Activated CD8-positive, alpha-beta memory T cell treated with anti-CD3 and anti-CD28 coated beads for 4 hours (primary cell): Measurements from ENCODE around the gene LRRC32.
A peak's percentile ranks its signal among the peaks of the same experiment; 100 is the strongest.
"Not testable (repeated sequence)": the region's sequence is repeated elsewhere in the genome, so short reads cannot be mapped to it uniquely, and the experiment has no call there.

ENCODE experiments used
- DNase-seq, 2 donors: peaks; one replicate each; pipeline ENCODE4 v3.0.0-alpha.2; 2020; ENCODE audit warnings: low read depth in 2 of 2

The LRRC32 gene

DNA sequence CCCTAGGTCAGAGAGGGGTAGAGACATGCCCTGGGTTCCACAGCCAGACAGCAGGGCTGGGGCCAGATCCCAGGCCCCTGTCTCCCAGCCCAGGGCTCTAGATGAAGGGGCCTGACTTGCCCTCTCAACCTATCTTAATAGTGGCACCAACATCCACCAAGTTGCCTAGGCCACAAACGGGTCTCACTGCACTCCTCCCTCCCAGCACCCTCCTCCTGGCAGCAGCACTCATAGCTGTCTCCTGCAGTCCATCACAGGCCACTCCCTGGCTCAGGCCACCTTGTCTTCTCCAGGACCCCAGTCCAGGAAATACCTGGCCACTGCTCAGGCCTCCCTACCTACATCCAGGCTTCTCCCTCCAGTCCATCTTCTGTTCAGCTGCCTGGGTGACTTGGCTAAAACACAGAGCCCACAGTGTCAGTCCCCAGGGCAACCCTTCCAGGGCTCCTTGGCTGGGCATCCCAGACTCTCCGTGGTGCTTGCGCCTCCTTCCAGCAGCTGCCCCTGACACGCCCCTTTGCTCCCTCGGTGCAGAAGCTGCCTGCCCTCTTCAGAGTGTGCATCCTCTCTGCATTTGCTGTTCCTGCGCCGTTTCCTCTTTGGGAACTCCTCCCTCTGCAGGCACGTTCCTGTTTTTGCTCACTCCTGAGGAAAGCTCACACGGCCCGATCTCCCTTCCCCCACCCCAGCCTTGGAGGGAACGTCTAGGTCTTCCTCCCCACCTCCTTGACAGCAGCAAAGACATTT is 40.5 kb downstream of the LRRC32 start:
- DNase-seq: no peak

DNA sequence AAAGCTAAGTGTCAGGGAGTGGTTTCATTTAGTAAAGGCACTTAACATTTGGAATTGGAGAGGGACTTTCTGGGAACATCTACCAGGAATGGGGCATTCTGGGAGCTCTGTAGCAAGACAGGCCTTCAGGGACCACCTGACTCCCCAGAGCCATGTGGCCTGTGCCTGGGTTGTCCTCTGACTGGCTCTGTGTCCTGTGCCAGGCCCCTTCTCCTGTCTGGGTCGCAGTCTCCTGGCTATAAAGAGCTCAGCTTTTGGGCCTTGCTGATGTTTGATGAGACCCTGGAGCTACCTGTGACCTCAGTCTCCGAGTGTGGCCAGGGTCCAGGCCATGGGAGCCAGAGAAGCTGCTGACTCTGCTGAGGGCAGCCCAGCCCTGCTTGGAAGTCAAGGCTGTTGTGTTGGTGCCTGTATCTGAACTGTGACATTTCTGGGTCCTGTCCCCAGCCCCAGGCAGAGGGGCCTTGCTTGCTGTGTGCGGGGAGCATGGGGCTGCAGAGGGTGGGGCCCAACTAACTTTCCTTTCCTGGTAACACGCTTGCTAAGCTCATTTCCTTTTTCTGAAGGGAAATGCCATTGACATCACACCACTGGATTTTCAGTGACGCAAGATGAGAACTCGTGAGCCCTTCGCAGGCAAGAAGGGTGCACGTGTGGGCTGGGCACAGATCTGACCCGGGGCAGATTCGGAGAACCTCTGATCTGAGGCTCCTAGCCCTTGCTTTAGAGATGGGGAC is 41.3 kb downstream of the LRRC32 start:
- no peak for DNase-seq

DNA sequence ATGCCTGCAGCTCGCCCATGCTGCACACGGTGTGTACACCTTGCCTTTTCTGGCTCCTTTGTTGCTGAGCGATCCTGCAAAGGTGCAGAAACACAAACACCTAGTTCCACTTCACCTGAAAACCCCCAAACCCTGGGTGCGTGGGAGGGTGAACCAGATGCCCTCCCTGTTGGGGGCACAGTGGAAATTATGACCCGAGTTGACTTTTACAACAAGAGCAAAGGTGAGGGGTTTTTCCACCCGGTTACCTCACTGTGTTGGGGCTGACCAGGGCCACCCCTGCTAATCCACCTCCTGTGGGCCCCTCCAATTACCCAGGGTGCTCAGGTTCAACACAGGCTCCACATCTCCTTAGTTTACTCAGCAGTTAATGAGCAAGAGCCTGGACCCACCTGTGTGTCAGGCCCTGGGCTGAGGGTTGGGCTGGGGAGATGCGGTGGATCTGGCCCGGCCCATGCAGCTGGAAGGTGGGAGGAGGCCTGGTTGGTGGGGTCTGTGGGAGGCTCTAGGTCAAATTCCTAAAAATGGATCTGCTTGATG is 42.1 kb downstream of the LRRC32 start:
- peak in 1 of 2 donors; percentile 37 for DNase-seq

DNA sequence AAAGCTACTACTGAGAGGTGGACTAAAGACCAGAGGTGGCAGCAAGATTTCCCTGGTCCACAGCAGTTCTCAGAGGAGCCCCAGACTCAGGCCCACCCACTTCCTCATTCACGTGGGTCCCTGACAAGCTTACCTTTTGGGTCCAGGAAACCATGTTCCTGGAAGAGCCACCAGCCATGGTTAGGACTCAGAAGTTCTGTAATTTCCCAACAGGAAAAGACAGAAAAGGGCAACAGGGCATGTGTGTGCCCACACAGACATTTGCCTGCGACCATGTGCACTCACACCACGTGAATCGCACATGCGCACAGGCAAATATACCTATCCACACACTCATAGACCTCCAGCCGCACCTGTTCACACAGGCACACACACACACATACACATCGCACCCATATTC is 42.9 kb downstream of the LRRC32 start:
- DNase-seq: no peak

DNA sequence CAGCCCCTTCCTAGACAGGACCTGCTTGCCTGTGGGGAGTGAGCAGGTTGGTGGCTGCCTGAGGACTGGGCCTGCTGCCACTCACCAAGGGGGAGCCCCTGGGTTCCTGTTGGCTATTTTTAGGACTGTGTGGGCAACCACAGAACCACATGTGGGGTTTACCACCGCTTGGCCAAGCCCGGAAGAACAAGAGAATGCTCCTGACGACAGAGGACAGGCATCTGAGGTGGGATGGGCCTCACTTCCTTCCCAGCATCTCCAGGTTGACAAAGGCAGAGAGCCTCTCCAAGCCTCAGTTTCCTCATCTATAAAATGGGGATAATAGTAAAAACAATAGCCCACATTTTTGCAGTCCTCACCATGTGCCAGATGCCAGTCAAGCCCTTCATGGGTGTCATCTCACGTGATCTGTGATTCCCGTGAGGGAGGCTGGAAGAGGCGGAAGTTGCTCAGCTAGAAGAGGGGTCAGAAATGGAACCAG is 43.6 kb downstream of the LRRC32 start:
- no peak for DNase-seq

DNA sequence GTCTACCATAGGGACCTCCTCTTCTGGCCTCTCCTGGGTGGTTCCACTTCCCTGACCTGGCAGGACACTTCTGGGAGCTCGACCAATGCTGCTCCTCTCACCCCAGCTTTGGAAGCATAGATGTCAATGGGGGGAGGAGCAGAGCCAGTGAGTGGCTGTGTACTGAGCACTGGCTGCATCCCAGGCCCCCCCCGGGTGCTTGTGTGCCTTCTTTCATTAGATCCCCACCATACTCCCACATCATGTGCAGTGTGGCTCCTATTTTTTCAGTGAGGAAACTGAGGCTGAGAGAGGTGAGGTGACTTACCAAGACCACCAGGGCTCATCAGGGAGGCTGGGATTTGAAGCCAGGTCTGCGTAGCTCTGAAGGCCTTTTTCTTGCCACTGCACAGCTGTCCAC is 44.3 kb downstream of the LRRC32 start:
- no peak for DNase-seq

DNA sequence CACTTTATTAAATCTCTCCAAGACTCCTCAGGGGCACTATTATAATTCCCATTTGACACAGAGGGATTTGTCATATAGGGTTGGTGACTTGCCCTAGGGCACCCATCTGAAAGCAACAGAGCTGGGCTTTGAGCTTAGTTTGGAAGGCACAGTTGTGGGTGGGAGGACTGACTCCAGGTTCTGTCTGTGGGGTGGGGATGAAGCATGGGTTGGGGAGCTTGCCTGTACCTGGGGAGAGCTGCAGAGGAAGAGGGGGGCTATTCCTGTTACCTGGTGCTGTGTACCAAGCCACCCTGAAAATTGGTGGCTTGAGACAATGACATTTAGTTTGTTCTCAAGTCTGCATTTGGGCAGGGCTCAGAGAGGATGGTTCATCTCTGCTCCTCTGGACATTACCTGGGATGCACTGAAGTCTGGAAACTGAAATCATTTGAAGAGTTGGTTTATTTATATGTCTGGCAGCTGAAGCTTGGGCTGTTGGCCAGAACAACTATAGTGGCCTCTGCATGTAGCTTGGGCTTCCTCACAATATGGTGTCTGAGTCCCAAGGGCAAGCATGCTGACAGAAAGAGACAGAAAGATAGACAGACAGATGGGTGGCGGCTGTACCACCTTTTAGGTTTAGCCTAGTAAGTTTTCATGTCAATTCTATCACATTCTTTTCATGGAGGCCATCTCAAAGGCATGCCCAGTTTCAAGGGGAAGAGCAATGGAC is 44.9 kb downstream of the LRRC32 start:
- DNase-seq: no peak

DNA sequence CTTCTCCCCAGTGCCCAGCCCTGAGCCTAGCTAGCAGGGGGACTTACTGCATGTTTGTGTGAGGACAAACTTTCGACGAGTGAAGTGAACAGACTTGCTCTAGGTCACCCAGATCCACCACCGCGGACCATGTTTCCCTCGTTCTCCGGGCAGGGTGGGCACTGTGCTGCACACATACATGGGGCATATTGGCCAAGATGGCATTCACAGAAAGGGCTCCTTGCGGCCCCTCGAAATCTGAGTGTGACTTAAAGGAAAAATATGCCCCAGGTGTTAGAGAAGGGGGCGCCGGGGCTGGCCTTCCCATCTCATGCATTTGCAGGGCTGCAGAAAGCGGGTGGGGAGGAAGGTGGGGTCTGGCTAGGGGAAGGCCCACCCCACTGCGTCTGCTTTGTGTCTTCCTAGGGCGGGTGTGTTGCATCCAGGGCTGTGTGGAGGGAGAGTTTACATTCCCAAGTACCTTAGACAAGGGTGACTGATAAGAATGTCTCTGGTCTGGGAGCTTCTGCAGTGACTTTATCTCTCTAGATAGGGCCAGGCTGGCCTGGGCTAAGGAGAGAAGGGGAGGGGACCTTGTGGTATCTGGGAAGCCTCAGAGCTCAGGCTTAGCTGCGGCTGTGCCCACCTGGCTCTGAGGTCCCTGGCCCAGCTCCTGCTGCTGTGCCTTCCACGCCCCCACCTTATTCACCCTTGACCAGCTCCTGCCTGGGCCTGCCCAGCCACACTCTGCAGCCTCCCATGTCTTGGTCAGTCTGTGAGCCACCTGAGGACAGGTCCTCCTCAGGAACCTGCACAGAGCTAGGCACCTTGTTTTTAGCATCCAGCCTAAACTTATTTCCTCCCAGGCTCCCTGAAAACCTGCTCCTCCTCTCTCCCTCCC is 45.8 kb downstream of the LRRC32 start:
- no peak for DNase-seq

DNA sequence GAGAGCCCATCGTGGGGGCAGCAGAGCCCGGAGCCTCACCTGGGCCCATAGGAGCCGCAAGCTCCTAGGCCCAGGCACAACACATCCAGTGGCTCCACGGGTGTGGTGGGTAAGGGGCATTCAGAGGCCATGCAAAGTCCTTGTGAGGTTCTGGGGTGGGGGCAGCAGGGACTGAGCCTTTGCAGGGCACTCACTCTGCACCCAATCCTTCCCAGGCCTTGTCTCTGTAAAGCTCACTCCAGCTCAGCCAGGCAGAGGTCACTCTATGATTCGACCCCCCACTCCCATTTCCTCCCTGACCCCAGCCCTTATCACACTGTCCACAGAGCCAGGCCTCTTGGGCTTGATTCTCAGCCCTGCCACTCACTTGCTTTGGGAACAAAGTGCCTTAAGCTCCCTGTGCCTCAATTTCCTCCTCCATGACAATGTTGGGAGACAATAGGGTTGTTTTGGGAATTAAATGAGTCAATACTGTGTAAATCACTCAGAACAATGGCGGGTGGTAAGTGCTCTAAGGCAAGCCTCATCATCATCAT is 46.6 kb downstream of the LRRC32 start:
- DNase-seq: no peak

DNA sequence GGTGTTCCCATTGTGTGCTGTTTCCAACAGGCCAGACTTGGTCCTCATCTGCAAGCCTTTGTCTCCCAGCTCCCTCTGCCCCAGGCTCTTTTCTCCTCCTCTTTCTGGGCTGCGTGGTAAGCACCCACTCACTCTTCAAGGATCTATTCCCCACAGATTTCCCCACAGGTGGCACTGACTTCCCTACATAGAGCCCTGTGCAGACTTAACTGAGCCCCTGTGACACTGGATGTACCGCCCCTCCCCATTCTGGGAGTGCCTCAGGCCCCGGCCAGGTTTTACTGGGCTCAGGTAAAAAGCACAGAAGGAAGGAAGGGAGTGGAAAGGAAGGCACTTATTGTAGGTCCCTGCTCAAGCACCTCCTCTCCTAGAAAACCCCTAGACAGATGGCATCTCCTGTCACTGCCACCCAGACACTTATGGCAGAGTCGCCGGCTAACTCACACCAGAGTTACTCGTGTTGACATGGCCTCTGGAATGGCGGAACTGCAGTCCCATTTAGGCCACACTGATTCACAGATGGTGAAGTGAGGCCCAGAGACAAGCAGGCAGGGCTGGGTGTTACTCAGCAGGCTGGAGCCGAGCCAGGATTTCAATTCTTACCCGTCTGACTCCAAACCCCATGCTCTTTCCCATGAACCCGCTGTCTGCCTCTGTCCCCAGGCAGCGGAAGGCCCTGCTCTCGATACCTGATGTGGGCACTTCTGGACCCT is 47.2 kb downstream of the LRRC32 start:
- no peak for DNase-seq

DNA sequence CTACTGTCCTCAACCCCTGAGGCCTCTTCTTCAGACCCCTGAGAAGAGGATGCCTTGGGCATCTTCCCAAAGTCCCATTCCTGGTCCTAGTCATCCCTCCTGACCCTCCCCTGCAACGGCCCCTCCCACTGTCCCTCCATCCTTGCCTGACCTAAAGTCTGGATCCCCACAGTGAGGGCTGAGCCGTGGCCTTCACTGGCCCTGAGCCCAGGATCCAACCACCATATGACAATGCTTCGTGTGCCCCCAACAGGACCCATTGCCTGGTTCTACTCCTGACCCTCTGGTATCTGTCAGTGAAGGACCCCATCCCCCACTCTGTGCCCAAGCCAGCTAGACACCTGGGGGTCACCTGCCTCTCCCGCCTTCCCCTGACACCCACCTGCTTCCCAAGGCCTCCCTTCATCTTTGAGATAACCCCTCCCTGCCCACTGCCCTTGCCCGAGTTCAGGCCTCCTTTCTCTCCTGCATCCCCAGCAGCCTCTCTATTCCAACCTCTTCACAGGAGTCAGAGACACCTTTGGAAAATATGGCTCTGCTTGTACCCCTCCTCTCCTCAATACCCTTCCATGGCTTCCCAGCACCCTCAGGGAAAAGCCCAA is 48.0 kb downstream of the LRRC32 start:
- no peak for DNase-seq

DNA sequence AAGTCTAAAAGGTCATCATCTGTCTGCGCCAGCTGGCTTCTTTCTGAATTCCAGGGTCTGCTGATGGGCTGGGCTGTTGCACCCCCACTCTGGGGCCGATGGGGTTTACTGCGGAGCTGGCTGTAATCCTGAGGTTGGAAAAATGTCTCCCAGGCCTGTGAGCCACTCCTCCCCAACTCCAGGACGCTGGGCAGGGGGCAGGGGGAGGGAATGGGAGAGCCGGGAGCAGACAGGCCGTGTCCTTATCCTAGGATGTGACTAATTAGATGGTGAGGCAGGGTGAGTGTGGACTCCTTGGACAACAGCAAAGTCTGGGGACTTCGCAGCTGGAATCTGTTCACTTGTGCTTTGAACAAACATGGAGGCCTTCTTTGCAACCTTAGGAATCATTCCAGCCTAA is 48.7 kb downstream of the LRRC32 start:
- no peak for DNase-seq

DNA sequence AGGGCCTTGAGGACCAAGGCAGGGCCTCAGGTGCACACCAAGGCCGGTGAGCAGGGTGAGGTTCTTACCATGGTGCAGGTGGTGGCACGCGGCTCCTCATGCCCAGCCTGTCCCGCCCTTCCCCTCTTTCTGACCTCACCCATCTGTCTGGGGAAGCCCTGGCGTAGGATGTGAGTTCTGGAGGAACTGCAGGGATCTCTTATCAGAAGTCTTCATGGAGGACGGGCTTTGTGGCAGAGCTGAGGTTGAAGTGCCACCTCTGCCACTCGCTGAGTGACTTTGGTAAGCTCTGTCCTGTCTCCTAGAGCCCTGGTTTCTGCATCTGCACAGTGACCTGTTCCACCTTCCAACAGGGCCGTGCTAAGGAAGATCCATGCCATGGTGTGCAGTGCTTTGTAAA is 49.1 kb downstream of the LRRC32 start:
- no peak for DNase-seq

DNA sequence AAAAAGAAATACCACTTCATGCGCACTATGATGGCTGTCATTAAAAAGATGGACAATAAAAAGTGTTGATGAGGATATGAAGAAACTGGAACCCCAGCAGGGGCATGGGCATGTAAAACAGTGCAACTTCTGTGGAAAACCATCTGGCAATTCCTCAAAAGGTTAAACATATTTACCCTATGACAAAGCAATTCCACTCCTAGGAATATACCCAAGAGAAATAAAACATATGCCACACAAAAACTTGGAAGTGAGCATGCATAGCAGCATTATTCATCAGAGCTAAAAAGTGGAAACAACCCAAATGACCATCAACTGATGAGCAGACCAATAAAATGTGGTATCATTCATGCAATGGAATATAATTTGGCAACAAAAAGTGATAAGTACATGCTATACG is 50.1 kb downstream of the LRRC32 start:
- DNase-seq: no peak

DNA sequence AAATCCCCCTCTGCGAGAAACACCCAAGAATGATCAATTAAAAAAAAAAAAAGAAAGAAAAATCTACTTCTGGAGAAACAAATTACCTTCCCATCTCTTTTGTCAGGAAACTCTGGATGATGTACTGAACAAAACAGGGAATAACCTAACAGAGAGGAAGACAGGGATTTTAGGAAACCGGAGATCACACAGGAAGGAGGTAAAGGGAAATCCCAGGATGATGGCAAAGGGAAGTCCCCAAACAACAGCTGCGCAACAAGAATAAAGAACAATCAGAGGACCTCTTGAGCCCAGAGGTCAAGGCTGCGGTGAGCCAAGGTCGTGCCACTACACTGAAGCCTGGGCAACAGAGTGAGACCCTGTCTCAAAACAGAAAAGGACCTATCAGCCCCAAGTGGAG is 50.7 kb downstream of the LRRC32 start:
- DNase-seq: not testable (repeated sequence)

DNA sequence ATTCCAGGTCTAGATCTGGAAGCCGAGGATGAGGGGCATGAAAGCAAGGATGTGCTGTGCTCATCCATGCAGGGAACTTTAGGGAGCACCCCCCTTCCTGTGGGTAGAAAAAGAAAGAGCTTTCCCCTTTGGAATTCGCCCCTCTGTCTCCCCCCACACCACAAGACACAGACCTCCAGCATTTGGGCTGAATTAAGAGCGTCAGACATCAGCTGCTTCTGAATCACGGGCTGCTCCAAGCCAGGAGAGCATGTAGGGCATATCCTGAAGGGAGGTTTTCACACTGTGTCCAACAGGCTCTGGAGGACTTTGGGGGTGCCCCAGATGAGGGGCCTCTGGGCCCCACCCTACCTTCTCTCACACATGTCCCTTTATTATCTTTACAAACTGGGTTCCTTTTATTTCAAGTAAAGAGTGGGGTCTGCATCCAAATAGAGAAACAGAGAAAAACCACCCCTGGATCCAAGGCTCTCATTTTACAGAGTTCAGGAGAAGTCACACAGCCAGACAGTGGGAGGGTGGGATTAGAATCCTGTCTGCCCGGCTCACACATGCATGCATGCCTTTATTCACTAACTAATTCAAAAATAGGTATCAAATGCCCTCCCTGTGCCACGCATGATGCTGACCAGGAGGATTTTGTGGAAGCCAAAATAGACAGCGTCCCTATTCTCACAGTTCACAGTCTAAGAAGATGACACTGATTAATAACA is 52.8 kb downstream of the LRRC32 start:
- no peak for DNase-seq

DNA sequence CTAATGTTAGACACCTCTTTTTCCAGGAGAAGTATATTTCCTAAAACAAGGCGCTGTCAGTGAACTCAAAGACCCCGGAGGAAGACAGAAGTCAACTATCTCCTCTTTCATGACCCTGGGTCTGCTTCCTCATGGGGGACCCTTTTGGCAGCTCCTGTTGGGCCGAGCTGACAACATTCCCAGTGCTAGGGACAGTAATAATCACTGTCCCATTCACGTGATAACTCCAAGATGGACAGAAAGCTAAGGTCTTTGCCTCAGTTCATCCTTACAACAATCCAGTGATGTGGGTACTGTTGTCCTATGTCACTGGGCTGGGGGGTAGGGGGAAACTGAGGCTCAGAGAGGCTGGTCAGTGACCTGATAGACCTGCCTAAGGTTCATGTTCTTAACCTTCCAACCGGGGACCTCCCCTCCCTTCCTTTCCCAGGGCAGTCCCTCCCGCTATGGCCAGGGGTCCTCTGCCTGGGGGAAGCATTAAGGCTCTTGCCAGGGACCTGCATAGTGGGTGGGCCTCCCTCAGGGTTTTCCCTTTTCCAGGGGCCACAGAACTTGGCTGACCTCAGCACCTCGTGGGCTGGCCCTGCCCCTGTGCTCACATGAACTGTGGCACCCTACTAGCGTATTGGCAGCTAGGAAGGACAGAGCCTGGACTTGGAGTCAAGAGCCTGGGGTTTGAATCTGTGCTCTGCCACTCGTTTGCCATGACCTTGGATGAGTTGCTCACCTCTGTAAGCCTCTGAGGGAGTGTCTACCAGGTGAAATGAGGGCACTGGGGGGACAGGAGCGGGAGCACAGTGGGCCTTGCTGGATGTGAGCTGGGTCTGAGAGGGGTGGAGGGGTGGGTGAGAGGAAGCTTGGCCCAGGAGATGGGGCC is 53.6 kb downstream of the LRRC32 start:
- no peak for DNase-seq

DNA sequence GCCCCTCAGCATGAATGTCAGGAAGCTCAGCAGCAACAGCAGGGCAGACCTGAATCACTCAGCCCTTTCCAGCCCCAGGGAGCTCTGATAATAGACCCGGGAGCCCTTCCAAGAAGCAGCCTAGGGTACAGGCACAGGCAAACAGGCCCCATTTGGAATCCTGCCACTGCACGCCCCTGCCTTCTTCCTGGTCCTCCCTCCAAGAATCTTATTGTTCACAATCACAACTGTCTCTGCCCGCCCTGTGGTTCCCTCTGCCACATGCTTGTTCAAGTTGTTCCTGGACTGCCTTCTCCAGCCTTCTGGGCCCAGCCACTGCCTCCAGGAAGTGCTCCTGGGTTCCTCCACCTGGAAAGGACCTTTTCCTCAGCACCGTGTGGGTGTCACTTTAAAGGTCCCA is 54.6 kb downstream of the LRRC32 start:
- DNase-seq: no peak
